BE2C (cell line): ENCODE measurements around the gene PPFIA4.

Source experiments
- DNase-seq: peaks from one replicate; pipeline ENCODE4 v3.0.0-alpha.2; 2020
- H3K27me3 ChIP-seq: fragments of 250-450 bp; sonication (Bioruptor Pico); 2 replicates; pipeline ENCODE4 v1.5.1; 2020; ENCODE audit warnings: mild to moderate bottlenecking
- H3K36me3 ChIP-seq: fragments of 250-450 bp; sonication (Bioruptor Pico); 2 replicates; pipeline ENCODE4 v1.5.1; 2020; ENCODE audit warnings: mild to moderate bottlenecking
- H3K4me1 ChIP-seq: fragments of 250-450 bp; sonication (Bioruptor Pico); 2 replicates; pipeline ENCODE4 v1.5.1; 2020
- H3K4me3 ChIP-seq: 2 replicates; pipeline ENCODE4 v1.5.1; 2011; ENCODE audit warnings: low read depth, low read length
- H3K9me3 ChIP-seq: fragments of 250-450 bp; sonication (Bioruptor Pico); 2 replicates; pipeline ENCODE4 v1.5.1; 2020
- CTCF ChIP-seq: IDR thresholded peaks from 2 replicates; pipeline ENCODE4 v1.5.1; 2012; ENCODE audit warnings: mild to moderate bottlenecking, low read depth, low read length

PPFIA4 gene

GRCh38 chr1:203041351-203041932, 15.2 kb downstream of the PPFIA4 start:
- DNase-seq, result no peak

GRCh38 chr1:203043830-203044545, 17.7 kb downstream of the PPFIA4 start:
- no peak for TF ChIP-seq CTCF
- no peaks in the 10 kb centered on the region for H3K36me3 ChIP-seq

More at GRCh38 chr1:203041351-203041932, 15.2 kb downstream of the PPFIA4 start:
- no peaks in the 10 kb centered on the region for H3K9me3 ChIP-seq
- no peak for TF ChIP-seq CTCF
- H3K4me3 ChIP-seq, result no peak overlapping the region
- H3K27me3 ChIP-seq, result no peaks in the 10 kb centered on the region
- no peaks in the 10 kb centered on the region for H3K36me3 ChIP-seq
- H3K4me1 ChIP-seq, result peaks cover 16% of the 10 kb centered on the region

DNA sequence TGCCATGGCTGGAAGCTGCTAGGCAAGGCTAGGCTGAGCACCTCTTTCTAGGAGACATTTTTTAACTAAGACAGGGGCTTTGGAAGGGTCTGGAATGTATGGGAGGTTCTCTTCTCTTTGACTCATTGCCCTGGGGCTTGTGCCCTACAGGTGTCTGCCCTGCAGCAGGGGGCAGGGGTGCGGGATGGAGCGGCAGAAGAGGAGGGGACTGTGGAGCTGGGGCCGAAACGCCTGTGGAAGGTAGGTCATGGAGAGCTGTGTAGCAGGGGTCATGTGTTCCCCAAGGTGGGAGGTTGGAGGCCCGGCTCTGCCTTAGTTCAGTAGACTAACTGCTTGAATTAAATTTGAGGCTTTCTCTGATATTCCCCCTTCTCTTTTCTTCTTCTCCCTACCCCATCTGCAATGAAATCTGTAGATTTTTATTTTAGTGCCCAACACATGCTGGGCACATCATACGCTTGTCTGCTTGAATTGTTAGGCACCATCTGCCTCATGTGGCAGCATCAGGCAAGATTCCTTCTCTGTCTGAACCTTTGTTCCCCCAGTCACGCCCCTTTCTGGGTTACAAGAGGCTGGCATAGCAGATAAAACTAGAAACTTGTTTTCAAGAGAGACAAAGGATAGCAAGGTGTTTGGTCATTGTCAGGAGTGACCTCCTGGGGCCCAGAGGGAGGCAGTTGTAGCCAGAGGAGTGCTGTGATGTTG, 18.4 kb downstream of the PPFIA4 start:
- Histone ChIP-seq H3K36me3 (no peaks in the 10 kb centered on the region), H3K9me3 (no peaks in the 10 kb centered on the region), H3K27me3 (no peaks in the 10 kb centered on the region), H3K4me1 (peaks cover 19% of the 10 kb centered on the region), H3K4me3 (no peak overlapping the region)
- TF ChIP-seq CTCF, result no peak
- no peak for DNase-seq

More at GRCh38 chr1:203043830-203044545, 17.7 kb downstream of the PPFIA4 start:
- no peak overlapping the region for H3K4me3 ChIP-seq
- no peaks in the 10 kb centered on the region for H3K9me3 ChIP-seq
- H3K4me1 ChIP-seq, result peaks cover 22% of the 10 kb centered on the region
- no peak for DNase-seq
- no peaks in the 10 kb centered on the region for H3K27me3 ChIP-seq

GRCh38 chr1:203045336-203045735, 19.0 kb downstream of the PPFIA4 start:
- Histone ChIP-seq H3K36me3 (no peaks in the 10 kb centered on the region), H3K27me3 (no peaks in the 10 kb centered on the region), H3K9me3 (no peaks in the 10 kb centered on the region), H3K4me1 (peaks cover 15% of the 10 kb centered on the region), H3K4me3 (no peak overlapping the region)
- no peak for DNase-seq
- TF ChIP-seq CTCF, result no peak

DNA sequence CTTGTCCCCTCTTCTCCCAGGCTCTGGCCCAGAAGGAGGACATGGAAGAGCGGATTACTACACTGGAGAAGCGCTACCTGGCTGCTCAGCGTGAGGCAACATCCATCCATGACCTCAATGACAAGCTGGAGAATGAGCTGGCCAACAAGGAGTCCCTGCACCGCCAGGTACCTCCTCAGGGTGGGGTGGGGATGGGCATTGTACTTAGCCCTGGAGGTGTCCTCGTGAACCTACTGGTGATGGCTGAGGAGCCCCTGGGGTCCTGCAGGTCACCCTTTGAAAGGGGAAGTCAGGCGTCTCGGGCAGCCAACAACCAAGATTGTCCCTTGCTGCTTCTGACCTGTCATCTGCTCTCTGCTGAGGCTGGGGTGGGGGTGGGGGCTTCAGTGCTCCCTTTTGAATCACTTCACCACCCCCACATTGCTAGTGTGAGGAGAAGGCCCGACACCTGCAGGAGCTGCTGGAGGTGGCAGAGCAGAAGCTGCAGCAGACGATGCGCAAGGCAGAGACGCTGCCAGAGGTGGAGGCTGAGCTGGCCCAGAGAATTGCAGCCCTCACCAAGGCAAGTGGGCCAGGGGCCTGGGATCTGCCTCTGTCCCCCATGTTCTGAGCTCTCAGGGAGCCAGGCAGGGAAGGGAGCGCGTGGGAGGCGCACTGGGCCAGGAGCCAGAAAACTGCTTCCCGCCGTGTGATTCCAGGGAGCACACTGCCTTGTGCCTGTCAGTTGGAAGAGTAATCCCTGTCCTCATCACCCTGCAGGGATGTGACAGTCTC, 19.7 kb downstream of the PPFIA4 start:
- Histone ChIP-seq H3K4me3 (no peak overlapping the region), H3K9me3 (no peaks in the 10 kb centered on the region), H3K4me1 (peaks cover 9% of the 10 kb centered on the region), H3K36me3 (no peaks in the 10 kb centered on the region), H3K27me3 (no peaks in the 10 kb centered on the region)
- peak; percentile 65 for DNase-seq
- TF ChIP-seq CTCF, result no peak
